MM.1S (cell line): ENCODE results near the gene NTF3.

Experiments
- EZH2 ChIP-seq: fragments of 300-600 bp; sonication (generic); optimal IDR thresholded peaks from 2 replicates; pipeline ENCODE3; 2017; ENCODE audit warnings: low read depth, mild to moderate bottlenecking, antibody characterized with exemption, low read length, mixed read lengths
- EZH2phosphoT487 ChIP-seq: fragments of 300-600 bp; sonication (generic); IDR thresholded peaks from 2 replicates; pipeline ENCODE4 v1.6.1; 2018; ENCODE audit warnings: antibody characterized with exemption, low read length
- TF ChIP-seq, protein P1 (sequence below): fragments of 300-600 bp; sonication (generic); IDR thresholded peaks from 2 replicates; pipeline ENCODE4 v1.5.1; 2016; ENCODE audit warnings: antibody characterized with exemption, low read length, mixed read lengths

DNA sequence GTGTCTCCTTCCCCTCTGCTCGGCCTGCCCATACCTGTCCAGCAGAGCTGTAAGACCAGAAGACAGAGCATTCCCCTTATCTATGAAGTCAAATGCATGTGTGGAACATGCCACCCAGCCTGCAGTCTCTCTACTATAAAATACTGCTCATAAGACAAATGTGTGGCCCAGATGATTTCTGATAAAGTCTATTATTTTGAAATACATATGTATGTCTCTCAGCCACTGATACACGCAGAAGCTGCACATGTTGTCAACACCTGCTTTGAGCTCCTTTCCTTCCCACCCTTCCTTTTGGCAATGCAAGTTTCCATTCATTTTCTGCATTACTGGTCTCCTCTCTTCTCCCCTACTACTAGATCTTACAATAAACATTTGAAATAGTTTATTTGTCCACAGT, 38.8 kb downstream of the NTF3 start:
- TF ChIP-seq, protein P1, sequence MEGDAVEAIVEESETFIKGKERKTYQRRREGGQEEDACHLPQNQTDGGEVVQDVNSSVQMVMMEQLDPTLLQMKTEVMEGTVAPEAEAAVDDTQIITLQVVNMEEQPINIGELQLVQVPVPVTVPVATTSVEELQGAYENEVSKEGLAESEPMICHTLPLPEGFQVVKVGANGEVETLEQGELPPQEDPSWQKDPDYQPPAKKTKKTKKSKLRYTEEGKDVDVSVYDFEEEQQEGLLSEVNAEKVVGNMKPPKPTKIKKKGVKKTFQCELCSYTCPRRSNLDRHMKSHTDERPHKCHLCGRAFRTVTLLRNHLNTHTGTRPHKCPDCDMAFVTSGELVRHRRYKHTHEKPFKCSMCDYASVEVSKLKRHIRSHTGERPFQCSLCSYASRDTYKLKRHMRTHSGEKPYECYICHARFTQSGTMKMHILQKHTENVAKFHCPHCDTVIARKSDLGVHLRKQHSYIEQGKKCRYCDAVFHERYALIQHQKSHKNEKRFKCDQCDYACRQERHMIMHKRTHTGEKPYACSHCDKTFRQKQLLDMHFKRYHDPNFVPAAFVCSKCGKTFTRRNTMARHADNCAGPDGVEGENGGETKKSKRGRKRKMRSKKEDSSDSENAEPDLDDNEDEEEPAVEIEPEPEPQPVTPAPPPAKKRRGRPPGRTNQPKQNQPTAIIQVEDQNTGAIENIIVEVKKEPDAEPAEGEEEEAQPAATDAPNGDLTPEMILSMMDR, result no peak
- TF ChIP-seq EZH2, result no peak
- TF ChIP-seq EZH2phosphoT487, result no peak
